DMS79 (cell line): ENCODE measurements around the gene ADCY1.

Experiments
- DNase-seq: peaks from one replicate; lab custom pipeline; 2025; lab: John Stamatoyannopoulos, UW

The ADCY1 gene

GRCh38 chr7:45652630-45653029 lies 78.5 kb downstream of the ADCY1 start:
- no peak for DNase-seq

GRCh38 chr7:45653209-45653907 lies 79.2 kb downstream of the ADCY1 start:
- DNase-seq = no peak

GRCh38 chr7:45654341-45654740 lies 80.2 kb downstream of the ADCY1 start:
- DNase-seq = no peak

GRCh38 chr7:45655539-45655938 lies 81.4 kb downstream of the ADCY1 start:
- DNase-seq = no peak

- DNase-seq = no peak
Observed at GRCh38 chr7:45656431-45656830, 82.3 kb downstream of the ADCY1 start.

- no peak for DNase-seq
Observed at GRCh38 chr7:45657136-45657889, 83.1 kb downstream of the ADCY1 start.

GRCh38 chr7:45657890-45658715 lies 83.9 kb downstream of the ADCY1 start:
- DNase-seq = no peak

GRCh38 chr7:45658716-45659495 lies 84.7 kb downstream of the ADCY1 start:
- DNase-seq = peak; percentile 3

- DNase-seq = no peak
Observed at GRCh38 chr7:45659496-45660139, 85.5 kb downstream of the ADCY1 start.

GRCh38 chr7:45660201-45660900 lies 86.2 kb downstream of the ADCY1 start:
- DNase-seq = no peak

GRCh38 chr7:45660901-45661211 lies 86.7 kb downstream of the ADCY1 start:
- DNase-seq = no peak

- DNase-seq = no peak
Observed at GRCh38 chr7:45661302-45661995, 87.3 kb downstream of the ADCY1 start.

GRCh38 chr7:45662018-45662417 lies 87.8 kb downstream of the ADCY1 start:
- no peak for DNase-seq

GRCh38 chr7:45662540-45663166 lies 88.5 kb downstream of the ADCY1 start:
- DNase-seq = no peak

- DNase-seq = no peak
Observed at GRCh38 chr7:45663167-45663921, 89.2 kb downstream of the ADCY1 start.

GRCh38 chr7:45663965-45664633 lies 89.9 kb downstream of the ADCY1 start:
- no peak for DNase-seq

- DNase-seq = no peak
Observed at GRCh38 chr7:45665172-45665571, 91.0 kb downstream of the ADCY1 start.

GRCh38 chr7:45670227-45670626 lies 96.1 kb downstream of the ADCY1 start:
- no peak for DNase-seq

GRCh38 chr7:45670717-45671116 lies 96.5 kb downstream of the ADCY1 start:
- no peak for DNase-seq
